ENCODE measurements around the gene ATG14.

DNA sequence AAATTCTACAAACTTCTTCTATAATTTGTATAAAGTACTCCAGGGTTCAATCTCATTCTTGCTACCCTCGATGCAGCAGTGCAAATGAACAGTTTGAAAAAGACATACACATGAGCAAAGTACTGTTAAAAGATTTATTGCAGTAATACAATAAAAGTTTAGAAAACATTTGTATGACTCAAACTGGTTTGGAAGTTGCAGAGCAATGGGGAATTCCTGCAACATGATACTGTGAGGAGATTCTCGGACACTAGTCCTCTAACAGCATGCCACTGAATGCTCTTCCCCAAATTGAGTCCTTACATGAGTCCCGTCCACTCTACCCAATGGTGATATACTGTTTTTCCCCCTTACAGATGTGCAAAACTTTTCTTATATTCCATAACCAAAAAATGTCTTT is 45.4 kb downstream of the ATG14 start:
- no peak for TF ChIP-seq ZNF781 (CRISPR knock-in tag; IDR thresholded peaks at IDR 0.05; ENCODE audit: borderline replicate concordance, not compliant biosample characterization)
- TF ChIP-seq EZH2 (conservative IDR thresholded peaks at IDR 0.05; ENCODE audit: low read depth, low read length) = no peak
- no peak for TF ChIP-seq ARHGAP35 (CRISPR knock-in tag; IDR thresholded peaks at IDR 0.05; ENCODE audit: borderline replicate concordance)
- TF ChIP-seq, protein P1, sequence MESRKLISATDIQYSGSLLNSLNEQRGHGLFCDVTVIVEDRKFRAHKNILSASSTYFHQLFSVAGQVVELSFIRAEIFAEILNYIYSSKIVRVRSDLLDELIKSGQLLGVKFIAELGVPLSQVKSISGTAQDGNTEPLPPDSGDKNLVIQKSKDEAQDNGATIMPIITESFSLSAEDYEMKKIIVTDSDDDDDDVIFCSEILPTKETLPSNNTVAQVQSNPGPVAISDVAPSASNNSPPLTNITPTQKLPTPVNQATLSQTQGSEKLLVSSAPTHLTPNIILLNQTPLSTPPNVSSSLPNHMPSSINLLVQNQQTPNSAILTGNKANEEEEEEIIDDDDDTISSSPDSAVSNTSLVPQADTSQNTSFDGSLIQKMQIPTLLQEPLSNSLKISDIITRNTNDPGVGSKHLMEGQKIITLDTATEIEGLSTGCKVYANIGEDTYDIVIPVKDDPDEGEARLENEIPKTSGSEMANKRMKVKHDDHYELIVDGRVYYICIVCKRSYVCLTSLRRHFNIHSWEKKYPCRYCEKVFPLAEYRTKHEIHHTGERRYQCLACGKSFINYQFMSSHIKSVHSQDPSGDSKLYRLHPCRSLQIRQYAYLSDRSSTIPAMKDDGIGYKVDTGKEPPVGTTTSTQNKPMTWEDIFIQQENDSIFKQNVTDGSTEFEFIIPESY (CRISPR knock-in tag; IDR thresholded peaks at IDR 0.05) = no peak
- TF ChIP-seq GABPB1 (CRISPR knock-in tag; IDR thresholded peaks at IDR 0.05) = no peak
- TF ChIP-seq SMARCE1 (IDR thresholded peaks at IDR 0.05; ENCODE audit: borderline replicate concordance) = no peak
- no peak for TF ChIP-seq ESRRA (CRISPR knock-in tag; IDR thresholded peaks at IDR 0.05; ENCODE audit: low read depth)
- no peak for TF ChIP-seq SMARCC2 (IDR thresholded peaks at IDR 0.05)
- TF ChIP-seq TBP (CRISPR knock-in tag; IDR thresholded peaks at IDR 0.05) = no peak
- TF ChIP-seq, protein P2, sequence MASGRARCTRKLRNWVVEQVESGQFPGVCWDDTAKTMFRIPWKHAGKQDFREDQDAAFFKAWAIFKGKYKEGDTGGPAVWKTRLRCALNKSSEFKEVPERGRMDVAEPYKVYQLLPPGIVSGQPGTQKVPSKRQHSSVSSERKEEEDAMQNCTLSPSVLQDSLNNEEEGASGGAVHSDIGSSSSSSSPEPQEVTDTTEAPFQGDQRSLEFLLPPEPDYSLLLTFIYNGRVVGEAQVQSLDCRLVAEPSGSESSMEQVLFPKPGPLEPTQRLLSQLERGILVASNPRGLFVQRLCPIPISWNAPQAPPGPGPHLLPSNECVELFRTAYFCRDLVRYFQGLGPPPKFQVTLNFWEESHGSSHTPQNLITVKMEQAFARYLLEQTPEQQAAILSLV (CRISPR knock-in tag; IDR thresholded peaks at IDR 0.05; ENCODE audit: borderline replicate concordance) = no peak
- TF ChIP-seq HNRNPUL1 (IDR thresholded peaks at IDR 0.05; ENCODE audit: low read depth, low read length) = no peak
- no peak for TF ChIP-seq TGIF2 (CRISPR knock-in tag; IDR thresholded peaks at IDR 0.05)
- TF ChIP-seq TMF1 (CRISPR knock-in tag; IDR thresholded peaks at IDR 0.05; ENCODE audit: low read depth) = no peak

All from HepG2 (cell line).